ENCODE measurements around the gene VPS35L.
"Not testable (repeated sequence)": the region's sequence is repeated elsewhere in the genome, so short reads cannot be mapped to it uniquely, and the experiment has no call there.

The VPS35L gene

GRCh38 chr16:19699472-19699871 lies 144.0 kb downstream of the VPS35L start:
- DNase-seq, result no peak

GRCh38 chr16:19700319-19700781 lies 144.8 kb downstream of the VPS35L start:
- DNase-seq, result no peak

- no peak for DNase-seq
These were observed 145.6 kb downstream of the VPS35L start for GRCh38 chr16:19701091-19701490.

- no peak for DNase-seq
These were observed 147.8 kb downstream of the VPS35L start for GRCh38 chr16:19703172-19703889.

GRCh38 chr16:19704321-19705145 lies 149.0 kb downstream of the VPS35L start:
- no peak for DNase-seq

GRCh38 chr16:19705146-19705501 lies 149.6 kb downstream of the VPS35L start:
- no peak for DNase-seq

GRCh38 chr16:19705843-19706242 lies 150.3 kb downstream of the VPS35L start:
- DNase-seq, result no peak

GRCh38 chr16:19706846-19707245 lies 151.3 kb downstream of the VPS35L start:
- DNase-seq, result no peak

- DNase-seq, result no peak
These were observed 152.2 kb downstream of the VPS35L start for GRCh38 chr16:19707569-19708295.

- no peak for DNase-seq
These were observed 153.0 kb downstream of the VPS35L start for GRCh38 chr16:19708296-19709205.

GRCh38 chr16:19709381-19710136 lies 154.1 kb downstream of the VPS35L start:
- DNase-seq, result no peak

GRCh38 chr16:19710191-19710908 lies 154.8 kb downstream of the VPS35L start:
- no peak for DNase-seq

- DNase-seq, result no peak
These were observed 155.6 kb downstream of the VPS35L start for GRCh38 chr16:19710991-19711545.

GRCh38 chr16:19711643-19712042 lies 156.1 kb downstream of the VPS35L start:
- DNase-seq, result no peak

- DNase-seq, result no peak
These were observed 157.0 kb downstream of the VPS35L start for GRCh38 chr16:19712418-19713058.

- no peak for DNase-seq
These were observed 158.2 kb downstream of the VPS35L start for GRCh38 chr16:19713697-19714096.

- no peak for DNase-seq
These were observed 160.1 kb downstream of the VPS35L start for GRCh38 chr16:19715566-19715965.

- DNase-seq, result no peak
These were observed 160.7 kb downstream of the VPS35L start for GRCh38 chr16:19716183-19716582.

- not testable (repeated sequence) for DNase-seq
These were observed 161.2 kb downstream of the VPS35L start for GRCh38 chr16:19716728-19717127.

GRCh38 chr16:19717314-19717713 lies 161.8 kb downstream of the VPS35L start:
- DNase-seq, result no peak

All from NCI-H748 treated with DMSO at 0.1 percent for 48 hours (cell line).